B cell (primary cell): ENCODE results near the gene BMPER. TPM values are rescaled to one million over a fixed set of nuclear protein-coding genes. Genes with fewer than 3 reads are reported as not detected.

Experiments used
- ATAC-seq: fragments of 200-7000 bp; cut with Tn5 transposase; one replicate; pipeline ENCODE4 v1.10.0; 2021; ENCODE audit warnings: low read depth, mild to moderate bottlenecking, moderate number of reproducible peaks, moderate library complexity
- CTCF ChIA-PET: fragments of 350-600 bp; sonication (Branson Sonifier 250); formaldehyde crosslinking; loops from one replicate; lab custom pipeline; 2021; ENCODE audit warnings: antibody characterized with exemption, inconsistent platforms; lab: Charles Lee
- POLR2A ChIA-PET: fragments of 350-600 bp; sonication (Branson Sonifier 250); formaldehyde crosslinking; loops from one replicate; lab custom pipeline; 2021; ENCODE audit warnings: antibody characterized with exemption; lab: Charles Lee
- DNase-seq: peaks from one replicate; pipeline ENCODE4 v3.0.0; 2013
- H2AFZ ChIP-seq: 2 replicates; pipeline ENCODE4 v1.6.1; 2012; ENCODE audit warnings: mild to moderate bottlenecking, low read depth, low read length; ENCODE audit not compliant: insufficient read depth, poor library complexity, severe bottlenecking
- H3K27ac ChIP-seq, 2 donors: 1 replicate in 1 of 2; 2 replicates in 1 of 2; pipeline ENCODE4 v1.5.1; 2012 to 2013; ENCODE audit warnings: low read length in 2 of 2, mild to moderate bottlenecking in 2 of 2, moderate library complexity in 1 of 2
- H3K27me3 ChIP-seq, 4 experiments: fragments of 200-600 bp in 1 of 4; sonication (generic) in 1 of 4; replicated peaks in 1 of 4; 1 replicate in 2 of 4; 2 replicates in 2 of 4; pipeline versions ENCODE4 v1.6.1 to v1.7.0; 2013 to 2016; ENCODE audit warnings: low read length in 3 of 4, mild to moderate bottlenecking in 2 of 4, mixed read lengths in 1 of 4, moderate library complexity in 1 of 4; ENCODE audit not compliant: insufficient read depth in 4 of 4, control insufficient read depth in 3 of 4; ENCODE audit errors: control extremely low read depth in 1 of 4
- H3K36me3 ChIP-seq, 2 experiments: replicated peaks in 1 of 2; 1 replicate in 1 of 2; 2 replicates in 1 of 2; pipeline versions ENCODE4 v1.6.1 to v1.7.1; 2013; ENCODE audit warnings: low read length in 1 of 2; ENCODE audit not compliant: insufficient read depth in 2 of 2, control insufficient read depth in 1 of 2; ENCODE audit errors: control extremely low read depth in 1 of 2, extremely low read depth in 1 of 2
- H3K4me1 ChIP-seq, 2 donors: fragments of 200-600 bp in 1 of 2; sonication (generic) in 1 of 2; 1 replicate in 1 of 2; 2 replicates in 1 of 2; pipeline versions ENCODE4 v1.5.1 to v1.6.1; 2013 to 2017; ENCODE audit warnings: low read length in 2 of 2; ENCODE audit not compliant: control insufficient read depth in 2 of 2, insufficient read depth in 2 of 2
- H3K4me2 ChIP-seq: replicated peaks from 2 replicates; pipeline ENCODE3; 2012; ENCODE audit warnings: mild to moderate bottlenecking, low read depth, low read length; ENCODE audit not compliant: poor library complexity, severe bottlenecking
- H3K4me3 ChIP-seq, 5 experiments: fragments of 200-600 bp in 1 of 5; sonication (generic) in 1 of 5; 1 replicate in 3 of 5; 2 replicates in 2 of 5; pipeline versions ENCODE4 v1.5.1 to v1.7.0; 2011 to 2016; ENCODE audit warnings: low read length in 4 of 5, mild to moderate bottlenecking in 4 of 5, low read depth in 2 of 5, control low read depth in 1 of 5, moderate library complexity in 1 of 5; ENCODE audit not compliant: insufficient read depth in 1 of 5; ENCODE audit errors: control extremely low read depth in 1 of 5, extremely low read depth in 1 of 5
- H3K79me2 ChIP-seq: fragments of 200-600 bp; sonication (generic); one replicate; pipeline ENCODE4 v1.6.0; 2016; ENCODE audit warnings: low read length; ENCODE audit not compliant: control insufficient read depth, insufficient read depth
- H3K9ac ChIP-seq: fragments of 200-600 bp; sonication (generic); 2 replicates; pipeline ENCODE4 v1.6.1; 2017; ENCODE audit warnings: mild to moderate bottlenecking, low read length, moderate library complexity
- H3K9me3 ChIP-seq, 3 donors: one replicate each; pipeline versions ENCODE4 v1.6.1 to v1.7.1; 2013; ENCODE audit warnings: low read length in 2 of 3; ENCODE audit not compliant: control insufficient read depth in 2 of 3, insufficient read depth in 1 of 3; ENCODE audit errors: control extremely low read depth in 1 of 3
- H4K20me1 ChIP-seq: 2 replicates; pipeline ENCODE4 v1.6.0; 2012; ENCODE audit warnings: mild to moderate bottlenecking, low read length; ENCODE audit not compliant: insufficient read depth, control insufficient read depth, poor library complexity, severe bottlenecking
- H3K27ac Mint-ChIP-seq: one replicate; pipeline ENCODE4 v1.8.0; 2021; ENCODE audit warnings: mixed read lengths
- H3K27me3 Mint-ChIP-seq: one replicate; pipeline ENCODE4 v1.8.0; 2021; ENCODE audit warnings: mixed read lengths
- H3K4me1 Mint-ChIP-seq: one replicate; pipeline ENCODE4 v1.8.0; 2021; ENCODE audit warnings: mixed read lengths
- H3K4me3 Mint-ChIP-seq: one replicate; pipeline ENCODE4 v1.8.0; 2021; ENCODE audit warnings: mixed read lengths
- H3K9me3 Mint-ChIP-seq: one replicate; pipeline ENCODE4 v1.8.0; 2022; ENCODE audit warnings: mixed read lengths; ENCODE audit not compliant: insufficient read depth
- EZH2 ChIP-seq: IDR thresholded peaks from 2 replicates; pipeline ENCODE4 v1.6.1; 2012; ENCODE audit warnings: borderline replicate concordance, low read depth, mild to moderate bottlenecking, moderate library complexity, low read length; ENCODE audit not compliant: insufficient read depth, poor library complexity, severe bottlenecking
- WGBS: methylation state at CpG from one replicate; pipeline ENCODE4 v1.1.5; 2013; ENCODE audit warnings: missing lambda C conversion rate; ENCODE audit not compliant: insufficient coverage; 5-methylcytosine and 5-hydroxymethylcytosine counted together
- intact Hi-C: fragments of 100-400 bp; cut with micrococcal nuclease; formaldehyde crosslinking; loops from one replicate; pipeline ENCODE4 v1.10.0; 2022
- polyA plus RNA-seq: library from polyadenylated mRNA; depleted of rRNA; stranded (reverse); fragments of >200 nt; gene quantifications from 2 replicates; pipeline ENCODE4 v1.2.3, GENCODE V29; 2012
- total RNA-seq, 2 donors: library from RNA; stranded (reverse); fragments of 120-200 nt in 1 of 2; gene quantifications; 1 replicate in 1 of 2; 2 replicates in 1 of 2; pipeline versions ENCODE4 v1.2.3 to v1.2.4, GENCODE V29; 2013 to 2022
- TF ChIP-seq, protein P1 (sequence below): fragments of 200-600 bp; IDR thresholded peaks from one replicate; pipeline ENCODE4 v1.8.0; 2022; ENCODE audit warnings: antibody characterized with exemption, mild to moderate bottlenecking

The BMPER gene
- total and polyA plus RNA-seq, 2 donors (not counting 1 experiment from before 2014, with no cell fraction given): not detected

DNA sequence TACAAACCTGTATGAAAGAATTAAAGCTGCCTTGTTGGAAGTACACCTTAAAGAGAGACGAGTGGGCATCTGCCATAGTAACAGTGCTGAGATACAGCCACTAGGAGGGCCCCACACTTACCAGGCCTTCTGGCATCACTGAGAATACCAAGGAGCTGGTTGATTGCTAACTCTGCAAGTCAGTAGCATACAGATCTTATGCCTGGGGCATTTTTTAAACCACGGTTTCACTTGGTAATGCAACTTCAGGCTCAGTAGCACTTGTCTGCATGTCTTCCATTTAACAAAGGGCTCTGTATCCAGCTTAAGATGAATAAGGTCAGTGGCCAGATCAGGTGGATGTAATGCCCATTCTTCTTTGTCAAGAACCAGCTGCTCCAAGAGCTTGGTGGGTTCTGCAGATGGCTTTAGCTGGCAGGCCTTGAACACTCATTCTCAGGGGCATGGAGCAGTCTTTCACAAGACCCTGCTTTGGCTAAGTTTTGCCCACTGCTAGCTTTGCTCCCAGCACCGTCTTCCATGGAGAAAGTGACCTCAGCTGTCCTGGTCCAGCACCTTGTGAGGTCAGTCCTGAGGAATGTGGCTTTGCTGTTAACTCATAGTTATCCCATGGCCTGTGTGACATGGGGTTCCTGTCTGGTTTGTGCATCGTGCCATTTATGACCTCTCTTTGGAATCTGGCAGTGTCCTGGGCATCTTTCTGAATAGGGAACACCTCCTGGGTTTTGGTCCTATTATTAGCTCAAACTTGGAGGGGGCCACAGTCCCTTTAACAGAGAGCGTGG, 68.1 kb downstream of the BMPER start:
- no peak overlapping the region for H3K4me2 ChIP-seq
- Mint-ChIP-seq H3K4me3 (no peak overlapping the region), H3K9me3 (no peaks in the 10 kb centered on the region), H3K27ac (no peak overlapping the region), H3K27me3 (no peaks in the 10 kb centered on the region), H3K4me1 (no peaks in the 10 kb centered on the region)
- no peaks in the 10 kb centered on the region for H4K20me1 ChIP-seq
- 82% methylated on average over 5 of the region's 5 CpGs for WGBS
- no peak for DNase-seq
- intact Hi-C loops: no loop called here
- no peaks in the 10 kb centered on the region for H3K36me3 ChIP-seq
- TF ChIP-seq, protein P1, sequence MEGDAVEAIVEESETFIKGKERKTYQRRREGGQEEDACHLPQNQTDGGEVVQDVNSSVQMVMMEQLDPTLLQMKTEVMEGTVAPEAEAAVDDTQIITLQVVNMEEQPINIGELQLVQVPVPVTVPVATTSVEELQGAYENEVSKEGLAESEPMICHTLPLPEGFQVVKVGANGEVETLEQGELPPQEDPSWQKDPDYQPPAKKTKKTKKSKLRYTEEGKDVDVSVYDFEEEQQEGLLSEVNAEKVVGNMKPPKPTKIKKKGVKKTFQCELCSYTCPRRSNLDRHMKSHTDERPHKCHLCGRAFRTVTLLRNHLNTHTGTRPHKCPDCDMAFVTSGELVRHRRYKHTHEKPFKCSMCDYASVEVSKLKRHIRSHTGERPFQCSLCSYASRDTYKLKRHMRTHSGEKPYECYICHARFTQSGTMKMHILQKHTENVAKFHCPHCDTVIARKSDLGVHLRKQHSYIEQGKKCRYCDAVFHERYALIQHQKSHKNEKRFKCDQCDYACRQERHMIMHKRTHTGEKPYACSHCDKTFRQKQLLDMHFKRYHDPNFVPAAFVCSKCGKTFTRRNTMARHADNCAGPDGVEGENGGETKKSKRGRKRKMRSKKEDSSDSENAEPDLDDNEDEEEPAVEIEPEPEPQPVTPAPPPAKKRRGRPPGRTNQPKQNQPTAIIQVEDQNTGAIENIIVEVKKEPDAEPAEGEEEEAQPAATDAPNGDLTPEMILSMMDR: no peak
- TF ChIP-seq EZH2: no peak
- H3K9ac ChIP-seq: no peak overlapping the region
- ChIA-PET CTCF (no interaction called here), POLR2A (no interaction called here)
- no peak overlapping the region for H3K27ac ChIP-seq
- no peak overlapping the region for H3K4me3 ChIP-seq
- H3K79me2 ChIP-seq: no peaks in the 10 kb centered on the region
- H2AFZ ChIP-seq: no peak overlapping the region
- ATAC-seq: no peak
- no peaks in the 10 kb centered on the region for H3K27me3 ChIP-seq
- no peaks in the 10 kb centered on the region for H3K4me1 ChIP-seq
- peaks cover 0 to 4% (median 0%) of the 10 kb centered on the region in 3 donors for H3K9me3 ChIP-seq

- Histone ChIP-seq H3K9me3 (no peaks in the 10 kb centered on the region), H3K4me1 (no peaks in the 10 kb centered on the region), H3K27me3 (no peaks in the 10 kb centered on the region), H3K9ac (no peak overlapping the region), H2AFZ (no peak overlapping the region), H4K20me1 (no peaks in the 10 kb centered on the region), H3K79me2 (no peaks in the 10 kb centered on the region), H3K27ac (no peak overlapping the region), H3K4me2 (no peak overlapping the region), H3K36me3 (no peaks in the 10 kb centered on the region), H3K4me3 (no peak overlapping the region)
- ChIA-PET POLR2A (no interaction called here), CTCF (no interaction called here)
- TF ChIP-seq EZH2: no peak
- TF ChIP-seq, protein P1: no peak
- no peaks in the 10 kb centered on the region for H3K9me3 Mint-ChIP-seq
- WGBS: 64% methylated on average over 3 of the region's 6 CpGs
- H3K27me3 Mint-ChIP-seq: no peaks in the 10 kb centered on the region
- intact Hi-C loops: no loop called here
- H3K27ac Mint-ChIP-seq: no peak overlapping the region
- H3K4me1 Mint-ChIP-seq: no peaks in the 10 kb centered on the region
- no peak for ATAC-seq
- H3K4me3 Mint-ChIP-seq: no peak overlapping the region
- no peak for DNase-seq
These were observed 74.0 kb downstream of the BMPER start for GRCh38 chr7:33979300-33979806.
